ENCODE results near the gene PRSS36.

- no peak for TF ChIP-seq MAX (IDR thresholded peaks at IDR 0.05)
- no peak for TF ChIP-seq NFIC (IDR thresholded peaks at IDR 0.05)
- no peak for TF ChIP-seq EGR1 (IDR thresholded peaks at IDR 0.05)
- TF ChIP-seq CEBPB (IDR thresholded peaks at IDR 0.05) = no peak
- TF ChIP-seq TCF12 (IDR thresholded peaks at IDR 0.05; ENCODE audit: low read depth) = no peak
- no peak for TF ChIP-seq CREB1 (IDR thresholded peaks at IDR 0.05; ENCODE audit: low read depth)
- TF ChIP-seq YY1 (IDR thresholded peaks at IDR 0.05; ENCODE audit: low read depth) = no peak
- no peak for TF ChIP-seq ZBTB7A (IDR thresholded peaks at IDR 0.05; ENCODE audit: low read depth)
- no peak for TF ChIP-seq RAD21 (IDR thresholded peaks at IDR 0.05; ENCODE audit: low read depth)
Measured at GRCh38 chr16:31109622-31110021, 40.2 kb downstream of the PRSS36 start.

All from Ishikawa (cell line).